Kidney (tissue), 14 donors: ENCODE data around the gene AGRN. TPM values are rescaled to one million over a fixed set of nuclear protein-coding genes. Genes with fewer than 3 reads are reported as not detected.

Experiments used
- DNase-seq, 5 donors: peaks; one replicate each; pipeline ENCODE4 v3.0.0-alpha.2; 2013 to 2020
- FAIRE-seq: peaks from 2 replicates; lab custom pipeline; 2012; peaks lifted over from hg19 to GRCh38; lab: Jason Lieb, UNC
- H3K27ac ChIP-seq, 2 donors: one replicate each; pipeline ENCODE4 v1.7.0; 2013; ENCODE audit warnings: low read depth in 2 of 2, low read length in 2 of 2, inconsistent platforms in 1 of 2
- H3K27me3 ChIP-seq: one replicate; pipeline ENCODE4 v1.7.1; 2013; ENCODE audit warnings: low read length, inconsistent platforms; ENCODE audit not compliant: control insufficient read depth, insufficient read depth
- H3K36me3 ChIP-seq, 3 donors: one replicate each; pipeline versions ENCODE4 v1.7.0 to v1.7.1; 2013; ENCODE audit warnings: low read length in 3 of 3, control low read depth in 1 of 3, inconsistent platforms in 1 of 3; ENCODE audit not compliant: insufficient read depth in 3 of 3, control insufficient read depth in 2 of 3
- H3K4me1 ChIP-seq, 3 donors: one replicate each; pipeline versions ENCODE4 v1.7.0 to v1.7.1; 2013; ENCODE audit warnings: low read length in 3 of 3, inconsistent platforms in 1 of 3, low read depth in 1 of 3; ENCODE audit not compliant: control insufficient read depth in 2 of 3, insufficient read depth in 2 of 3
- H3K4me3 ChIP-seq, 3 donors: one replicate each; pipeline versions ENCODE4 v1.7.0 to v1.8.1; 2013; ENCODE audit warnings: low read length in 3 of 3, control low read depth in 1 of 3, inconsistent platforms in 1 of 3
- H3K9ac ChIP-seq, 3 donors: one replicate each; pipeline versions ENCODE4 v1.7.0 to v1.7.1; 2013; ENCODE audit warnings: low read length in 3 of 3, control low read depth in 1 of 3, inconsistent platforms in 1 of 3
- H3K9me3 ChIP-seq, 3 donors: one replicate each; pipeline versions ENCODE4 v1.7.0 to v1.7.1; 2013; ENCODE audit warnings: low read length in 3 of 3, control low read depth in 1 of 3, inconsistent platforms in 1 of 3; ENCODE audit not compliant: control insufficient read depth in 2 of 3, insufficient read depth in 1 of 3
- CTCF ChIP-seq: IDR thresholded peaks from 3 replicates; pipeline ENCODE4 v1.5.1; 2012; ENCODE audit warnings: mild to moderate bottlenecking, moderate library complexity, borderline replicate concordance; ENCODE audit not compliant: insufficient read depth; ENCODE audit errors: extremely low read depth
- intact Hi-C: fragments of 100-400 bp; cut with DNase I; formaldehyde crosslinking; loops from one replicate; pipeline ENCODE4 v1.11.1; 2022
- polyA plus RNA-seq: library from polyadenylated mRNA; stranded (reverse); fragments of 350-450 nt; fragmentation: Illumina TruSeq; extraction: RNeasy Lipid Tissue Mini Kit (QIAGEN cat#74804); gene quantifications from one replicate; pipeline ENCODE4 v1.2.3, GENCODE V29; 2014; ENCODE audit warnings: low read depth, low replicate concordance; ENCODE audit not compliant: insufficient read depth
- total RNA-seq: library from RNA; stranded (reverse); fragmentation: NEBNext Ultra II Directional; extraction: Animal tissue kit (Norgen Biotek cat#: 25700); gene quantifications from one replicate; pipeline ENCODE4 v1.2.1, GENCODE V29; 2021
- donor health status: control.
- donor health status: control.
- donor health status: control.
- donor health status: control.
- donor health status: control.
- donor health status: DM: yes; HTN: yes; CAD: no.
- donor health status: Normal renal cell carcinoma (clear cell type).

AGRN gene
- total and polyA plus RNA-seq, 2 donors from 2014 or later: 78.5 to 261 TPM

- Histone ChIP-seq H3K36me3 (peaks cover 0 to 5% (median 4%) of the 10 kb centered on the region in 3 donors), H3K4me1 (no peaks in the 10 kb centered on the region), H3K9ac (no peak overlapping the region), H3K9me3 (no peaks in the 10 kb centered on the region), H3K27me3 (no peaks in the 10 kb centered on the region), H3K27ac (no peak overlapping the region), H3K4me3 (no peak overlapping the region)
- intact Hi-C loops: no loop called here
- FAIRE-seq (no peak), DNase-seq (no peak)
- TF ChIP-seq CTCF: no peak
Measured at GRCh38 chr1:1046767-1047166, 26.8 kb downstream of the AGRN start.

DNA sequence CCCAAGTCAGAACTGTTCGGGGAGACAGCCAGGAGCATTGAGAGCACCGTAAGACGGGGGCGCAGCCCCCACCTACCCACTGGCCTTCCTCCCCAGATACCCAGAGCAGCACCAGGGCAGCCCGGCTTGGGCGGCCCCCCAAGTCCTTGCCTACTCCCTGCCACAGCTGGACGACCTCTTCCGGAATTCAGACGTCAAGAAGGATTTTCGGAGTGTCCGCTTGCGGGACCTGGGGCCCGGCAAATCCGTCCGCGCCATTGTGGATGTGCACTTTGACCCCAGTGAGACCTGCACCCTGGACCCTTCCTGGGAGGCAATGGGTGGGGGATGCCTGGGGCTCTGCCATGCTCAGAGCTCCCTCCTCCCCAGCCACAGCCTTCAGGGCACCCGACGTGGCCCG lies 27.5 kb downstream of the AGRN start:
- Histone ChIP-seq H3K4me1 (no peaks in the 10 kb centered on the region), H3K4me3 (no peak overlapping the region), H3K36me3 (peaks cover 3 to 6% (median 5%) of the 10 kb centered on the region in 3 donors), H3K27ac (no peak overlapping the region), H3K9ac (no peak overlapping the region), H3K9me3 (no peaks in the 10 kb centered on the region), H3K27me3 (no peaks in the 10 kb centered on the region)
- DNase-seq (no peak), FAIRE-seq (no peak)
- no peak for TF ChIP-seq CTCF
- intact Hi-C loops: no loop called here

DNA sequence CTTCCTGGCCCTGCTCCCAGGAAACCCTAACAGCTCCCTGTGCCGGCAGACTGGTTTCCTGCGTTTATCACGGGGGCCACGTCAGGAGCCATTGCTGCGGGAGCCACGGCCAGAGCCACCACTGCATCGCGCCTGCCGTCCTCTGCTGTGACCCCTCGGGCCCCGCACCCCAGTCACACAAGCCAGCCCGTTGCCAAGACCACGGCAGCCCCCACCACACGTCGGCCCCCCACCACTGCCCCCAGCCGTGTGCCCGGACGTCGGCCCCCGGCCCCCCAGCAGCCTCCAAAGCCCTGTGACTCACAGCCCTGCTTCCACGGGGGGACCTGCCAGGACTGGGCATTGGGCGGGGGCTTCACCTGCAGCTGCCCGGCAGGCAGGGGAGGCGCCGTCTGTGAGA lies 28.0 kb downstream of the AGRN start:
- TF ChIP-seq CTCF: no peak
- Histone ChIP-seq H3K9me3 (no peaks in the 10 kb centered on the region), H3K9ac (no peak overlapping the region), H3K27me3 (no peaks in the 10 kb centered on the region), H3K4me1 (no peaks in the 10 kb centered on the region), H3K4me3 (no peak overlapping the region), H3K36me3 (peaks cover 7 to 9% (median 8%) of the 10 kb centered on the region in 3 donors), H3K27ac (no peak overlapping the region)
- DNase-seq (no peak), FAIRE-seq (no peak)
- intact Hi-C loops: no loop called here

DNA sequence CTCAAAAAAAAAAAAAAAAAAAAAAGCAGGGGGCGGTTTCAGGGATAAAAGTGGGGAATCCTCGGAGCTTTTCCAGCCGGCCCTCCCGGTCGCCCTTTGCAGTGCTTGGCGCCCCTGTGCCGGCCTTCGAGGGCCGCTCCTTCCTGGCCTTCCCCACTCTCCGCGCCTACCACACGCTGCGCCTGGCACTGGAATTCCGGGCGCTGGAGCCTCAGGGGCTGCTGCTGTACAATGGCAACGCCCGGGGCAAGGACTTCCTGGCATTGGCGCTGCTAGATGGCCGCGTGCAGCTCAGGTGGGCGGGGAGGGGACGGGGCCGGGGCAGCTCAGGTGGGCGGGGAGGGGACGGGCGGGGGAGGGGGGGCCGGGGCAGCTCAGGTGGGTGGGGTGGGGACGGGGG lies 28.8 kb downstream of the AGRN start:
- peaks cover 7 to 10% (median 8%) of the 10 kb centered on the region in 3 donors for H3K36me3 ChIP-seq
- no peaks in the 10 kb centered on the region for H3K4me1 ChIP-seq
- H3K9me3 ChIP-seq: no peaks in the 10 kb centered on the region
- H3K4me3 ChIP-seq: no peak overlapping the region
- TF ChIP-seq CTCF: no peak
- DNase-seq (no peak), FAIRE-seq (no peak)
- intact Hi-C loops: no loop called here
- no peak overlapping the region for H3K9ac ChIP-seq
- H3K27me3 ChIP-seq: no peaks in the 10 kb centered on the region
- H3K27ac ChIP-seq: no peak overlapping the region
